Central memory CD8-positive, alpha-beta T cell (primary cell): Measurements from ENCODE around the gene CNPY1.

Source experiments
- ATAC-seq: fragments of 150-1000 bp; cut with Tn5 transposase; replicated peaks from 2 replicates; pipeline ENCODE4 v1.10.0; 2022; ENCODE audit warnings: mild to moderate bottlenecking, moderate FRiP score, moderate number of reproducible peaks; ENCODE audit not compliant: poor library complexity, severe bottlenecking; ENCODE audit errors: extremely low read depth
- DNase-seq, 2 donors: peaks; one replicate each; pipeline ENCODE4 v3.0.0; 2021; ENCODE audit warnings: low spot score in 2 of 2
- H3K27ac Mint-ChIP-seq: one replicate; pipeline ENCODE4 v1.8.0; 2022; ENCODE audit warnings: low read depth, mild to moderate bottlenecking, moderate library complexity, mixed read lengths
- H3K27me3 Mint-ChIP-seq: one replicate; pipeline ENCODE4 v1.8.0; 2022; ENCODE audit warnings: mixed read lengths
- H3K36me3 Mint-ChIP-seq: one replicate; pipeline ENCODE4 v1.8.0; 2022; ENCODE audit warnings: mild to moderate bottlenecking, moderate library complexity, mixed read lengths; ENCODE audit not compliant: insufficient read depth
- H3K4me1 Mint-ChIP-seq: one replicate; pipeline ENCODE4 v1.8.0; 2022; ENCODE audit warnings: mixed read lengths
- H3K4me3 Mint-ChIP-seq: one replicate; pipeline ENCODE4 v1.8.0; 2022; ENCODE audit warnings: mild to moderate bottlenecking, moderate library complexity, mixed read lengths
- H3K9me3 Mint-ChIP-seq: one replicate; pipeline ENCODE4 v1.8.0; 2022; ENCODE audit warnings: mixed read lengths

CNPY1 gene

DNA sequence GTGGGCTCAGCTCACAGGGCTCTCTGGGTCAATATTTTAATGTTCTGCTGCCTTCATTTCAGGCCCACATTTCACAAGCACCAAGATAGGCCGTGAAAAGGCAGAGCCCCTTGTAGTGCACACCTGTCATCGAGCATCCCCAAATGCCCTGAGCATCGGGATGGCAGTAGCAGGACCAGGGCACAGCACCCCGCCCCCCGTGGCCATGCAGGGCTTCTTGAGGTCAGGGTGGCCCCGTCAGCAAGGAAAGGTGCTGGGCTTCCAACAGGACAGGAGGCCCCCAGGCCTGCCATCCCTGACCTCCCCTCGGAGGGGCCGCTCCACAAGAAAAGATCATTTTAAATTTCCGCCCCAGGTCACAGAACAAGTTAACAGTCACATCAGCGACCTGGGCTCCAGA lies 2.9 kb upstream of the CNPY1 start:
- no peak overlapping the region for H3K27ac Mint-ChIP-seq
- no peaks in the 10 kb centered on the region for H3K4me1 Mint-ChIP-seq
- peaks cover 26% of the 10 kb centered on the region for H3K27me3 Mint-ChIP-seq
- H3K4me3 Mint-ChIP-seq = no peak overlapping the region
- no peak for ATAC-seq
- no peaks in the 10 kb centered on the region for H3K36me3 Mint-ChIP-seq
- H3K9me3 Mint-ChIP-seq = no peaks in the 10 kb centered on the region
- no peak for DNase-seq

DNA sequence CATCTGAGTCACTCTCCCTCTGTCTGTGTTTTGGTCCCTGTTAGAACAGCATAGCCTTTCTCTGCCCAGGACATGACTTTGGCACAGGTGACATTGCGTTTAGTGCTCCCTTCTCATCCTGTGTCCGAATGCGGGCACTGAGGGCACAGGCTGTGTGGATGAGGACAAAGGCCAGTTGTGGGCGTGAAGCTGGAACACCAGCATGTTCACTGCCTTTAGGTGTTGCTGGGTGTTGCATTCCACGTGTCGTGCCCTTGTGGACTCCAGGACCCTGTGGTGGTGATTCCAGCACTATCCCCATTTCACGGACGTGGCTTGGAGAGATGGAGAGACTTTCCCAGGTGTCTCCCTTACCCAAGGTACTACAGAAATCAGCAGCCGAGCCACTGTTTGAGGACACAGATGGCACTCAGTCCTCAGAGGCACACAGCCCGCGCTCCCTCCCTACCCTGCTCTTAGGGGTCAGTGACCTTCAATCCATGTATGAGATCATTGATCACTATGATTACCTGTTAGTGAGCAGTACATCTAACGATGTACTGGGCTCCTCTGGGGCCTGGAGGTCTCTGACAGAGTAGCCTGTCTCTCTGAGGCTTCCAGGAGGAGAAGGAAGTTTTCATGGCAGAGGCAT lies 917 bp upstream of the CNPY1 start:
- ATAC-seq (no peak), DNase-seq (no peak)
- H3K9me3 Mint-ChIP-seq = no peaks in the 10 kb centered on the region
- H3K4me1 Mint-ChIP-seq = no peaks in the 10 kb centered on the region
- no peak overlapping the region for H3K4me3 Mint-ChIP-seq
- no peaks in the 10 kb centered on the region for H3K36me3 Mint-ChIP-seq
- H3K27me3 Mint-ChIP-seq = peaks cover 22% of the 10 kb centered on the region
- no peak overlapping the region for H3K27ac Mint-ChIP-seq

DNA sequence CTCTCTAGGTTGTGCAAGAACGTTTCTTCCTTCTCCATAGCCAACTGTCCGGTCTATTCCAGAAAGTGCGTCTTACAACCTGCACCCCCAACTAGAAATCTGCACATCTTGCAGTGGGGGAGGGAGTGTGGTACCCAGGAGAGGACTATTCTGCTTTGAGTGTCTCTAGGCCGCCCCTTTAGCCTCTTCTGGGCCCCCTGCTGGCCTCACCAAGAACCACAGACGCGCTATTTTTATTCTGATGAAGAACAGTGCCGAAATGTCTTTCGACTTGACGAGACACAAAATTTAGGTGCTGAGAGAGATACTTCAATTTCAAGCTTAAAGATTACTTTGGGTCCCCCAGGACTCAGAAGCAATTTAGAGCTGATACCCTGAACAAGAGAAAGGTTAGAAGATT lies 1.0 kb downstream of the CNPY1 start:
- Mint-ChIP-seq H3K4me1 (no peaks in the 10 kb centered on the region), H3K27me3 (peaks cover 22% of the 10 kb centered on the region), H3K27ac (no peak overlapping the region), H3K9me3 (no peaks in the 10 kb centered on the region), H3K4me3 (no peak overlapping the region), H3K36me3 (no peaks in the 10 kb centered on the region)
- ATAC-seq (no peak), DNase-seq (no peak)

DNA sequence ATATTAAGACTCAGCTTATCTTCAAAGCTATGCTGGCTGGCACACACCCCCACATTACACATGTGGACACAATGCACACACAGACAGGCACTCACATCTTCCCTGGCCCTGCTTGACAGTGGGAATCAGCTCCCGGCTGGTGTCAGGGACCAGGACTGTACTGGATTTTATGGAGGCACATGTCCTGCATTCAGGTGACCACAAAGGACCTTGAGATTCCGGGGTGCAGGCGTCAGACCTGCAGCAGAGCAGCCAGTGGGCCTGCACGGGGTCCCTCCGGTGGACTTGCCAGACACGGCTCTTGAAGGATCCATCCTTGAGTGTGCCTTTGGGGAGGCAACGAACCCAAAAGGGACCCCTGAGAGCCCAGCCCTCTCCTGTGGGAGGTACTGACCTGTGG lies 1.9 kb downstream of the CNPY1 start:
- no peak overlapping the region for H3K4me3 Mint-ChIP-seq
- no peaks in the 10 kb centered on the region for H3K36me3 Mint-ChIP-seq

DNA sequence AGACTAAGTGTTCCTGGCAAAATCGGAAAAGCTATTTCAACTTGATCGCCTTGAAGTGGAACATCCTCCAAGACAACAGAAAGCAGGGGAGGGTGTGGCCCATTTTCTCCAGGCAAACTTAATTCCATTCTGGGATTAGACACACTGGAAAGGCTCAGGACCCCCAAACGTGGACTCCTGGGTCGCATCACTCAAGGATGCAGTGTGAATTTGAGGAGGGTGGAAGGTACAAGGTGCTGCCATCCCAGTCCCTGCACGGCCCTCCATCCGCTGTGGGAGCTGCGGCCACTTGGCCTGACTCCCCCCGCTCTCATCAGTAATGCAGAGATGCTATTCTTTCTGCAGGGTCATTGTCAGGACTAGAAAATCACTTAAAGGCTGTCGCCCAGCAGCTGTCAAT lies 2.4 kb downstream of the CNPY1 start:
- no peaks in the 10 kb centered on the region for H3K9me3 Mint-ChIP-seq
- ATAC-seq = no peak
- H3K27me3 Mint-ChIP-seq = peaks cover 33% of the 10 kb centered on the region
- no peak overlapping the region for H3K4me3 Mint-ChIP-seq
- H3K27ac Mint-ChIP-seq = no peak overlapping the region
- no peak for DNase-seq
- no peaks in the 10 kb centered on the region for H3K36me3 Mint-ChIP-seq
- no peaks in the 10 kb centered on the region for H3K4me1 Mint-ChIP-seq

More for the DNA sequence above, 1.9 kb downstream of the CNPY1 start:
- Mint-ChIP-seq H3K9me3 (no peaks in the 10 kb centered on the region), H3K27ac (no peak overlapping the region), H3K4me1 (no peaks in the 10 kb centered on the region), H3K27me3 (peaks cover 27% of the 10 kb centered on the region)
- DNase-seq (no peak), ATAC-seq (no peak)

DNA sequence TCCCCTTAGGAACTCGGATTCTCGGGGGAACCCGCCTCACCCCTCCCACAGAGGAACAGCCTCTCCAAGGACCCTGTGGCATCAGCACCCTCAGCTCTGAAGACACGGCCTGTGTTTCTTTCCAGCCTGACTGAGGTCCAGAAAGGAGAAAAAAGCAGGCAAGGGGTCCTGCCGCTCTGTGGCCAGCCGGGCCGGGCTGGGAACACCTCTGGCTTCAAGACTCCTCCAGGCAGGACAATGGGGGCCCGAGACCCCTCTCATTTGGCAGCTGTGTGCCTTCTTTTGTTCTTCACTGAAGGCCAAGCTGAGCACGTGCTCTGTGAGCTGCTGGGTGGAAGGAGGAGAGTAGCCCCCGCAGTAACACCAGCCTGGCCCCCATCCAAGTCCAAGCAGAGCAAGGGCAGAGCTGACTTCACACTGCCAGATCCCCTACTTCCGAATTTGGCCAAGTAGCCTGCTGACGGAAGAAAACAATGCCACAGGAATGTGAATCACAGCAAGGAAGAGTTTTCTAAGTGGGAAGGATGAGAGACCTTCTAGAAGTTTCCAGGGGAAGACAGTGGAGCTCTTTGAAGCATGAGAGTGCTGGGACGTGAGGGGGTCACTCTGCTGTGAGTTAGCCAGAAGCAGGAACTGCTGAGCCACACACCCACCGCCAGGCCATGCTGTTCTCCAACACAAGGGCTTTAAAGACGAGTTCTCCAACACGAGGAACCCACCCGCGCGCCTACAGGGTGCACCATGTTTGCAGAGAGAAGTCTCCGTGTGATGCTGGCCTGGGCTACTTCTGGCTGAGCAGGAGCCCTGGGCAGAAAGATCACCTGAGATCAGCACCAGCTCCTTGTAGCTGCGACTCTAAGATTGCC lies 3.1 kb downstream of the CNPY1 start:
- Mint-ChIP-seq H3K4me3 (no peak overlapping the region), H3K4me1 (no peaks in the 10 kb centered on the region), H3K27ac (no peak overlapping the region), H3K36me3 (no peaks in the 10 kb centered on the region), H3K9me3 (no peaks in the 10 kb centered on the region), H3K27me3 (peaks cover 29% of the 10 kb centered on the region)
- ATAC-seq (no peak), DNase-seq (no peak)

DNA sequence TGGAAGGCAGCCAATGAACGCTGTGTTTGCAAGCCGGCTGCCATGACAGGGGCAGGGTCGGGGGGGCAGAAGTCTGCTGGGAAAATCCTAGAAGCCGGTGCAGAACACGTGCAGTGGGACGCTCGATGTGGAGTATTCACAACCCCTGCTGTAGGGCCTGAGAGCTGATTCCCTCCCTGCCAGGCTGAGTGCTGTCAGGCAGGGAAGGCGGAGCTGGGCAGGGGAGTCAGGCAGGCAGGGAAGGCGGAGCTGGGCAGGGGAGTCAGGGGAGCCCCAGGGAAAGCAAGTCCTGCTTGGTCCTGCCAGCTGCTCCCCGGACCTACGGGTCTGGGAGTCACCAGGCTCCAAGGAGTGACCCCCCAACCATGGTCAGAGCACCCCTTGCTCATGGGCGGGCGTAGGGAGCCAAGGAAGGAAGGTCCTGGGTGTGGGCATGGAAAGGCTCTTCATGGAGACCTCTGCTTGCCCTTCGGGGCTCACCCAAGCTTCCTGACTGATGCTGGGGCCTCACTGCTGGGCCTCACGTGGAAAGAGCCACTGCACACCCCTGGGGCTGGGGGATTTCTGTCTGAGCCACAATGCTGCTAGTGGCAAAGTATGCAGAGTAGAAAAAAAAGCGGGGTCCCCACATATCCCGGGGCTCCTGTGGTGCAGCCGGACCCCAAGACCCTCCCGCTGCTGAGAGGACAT lies 4.2 kb downstream of the CNPY1 start:
- Mint-ChIP-seq H3K9me3 (no peaks in the 10 kb centered on the region), H3K4me1 (no peaks in the 10 kb centered on the region), H3K36me3 (no peaks in the 10 kb centered on the region), H3K27me3 (peaks cover 23% of the 10 kb centered on the region), H3K4me3 (no peak overlapping the region), H3K27ac (no peak overlapping the region)
- DNase-seq (no peak), ATAC-seq (no peak)

DNA sequence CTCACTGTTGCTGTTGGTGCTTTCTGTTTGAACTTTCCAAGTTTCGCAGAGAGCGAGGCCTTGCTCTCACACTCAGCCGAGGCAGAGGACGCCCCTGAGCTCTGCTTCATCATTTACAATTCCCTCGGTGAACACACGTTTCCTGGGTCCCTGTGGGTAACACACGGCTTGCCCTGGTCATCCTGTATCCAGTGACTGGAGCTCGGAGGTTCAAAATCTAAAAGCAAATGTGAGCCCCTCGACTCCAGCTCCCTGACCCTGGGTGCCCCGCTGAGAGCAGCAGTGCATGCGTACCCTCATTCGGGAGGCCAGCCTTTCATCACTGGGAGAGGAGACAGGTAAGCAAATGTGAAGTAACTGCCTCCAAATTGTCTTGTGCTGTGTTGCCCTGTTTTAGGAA lies 5.8 kb downstream of the CNPY1 start:
- Mint-ChIP-seq H3K36me3 (no peaks in the 10 kb centered on the region), H3K4me3 (no peak overlapping the region), H3K4me1 (no peaks in the 10 kb centered on the region), H3K9me3 (no peaks in the 10 kb centered on the region), H3K27ac (no peak overlapping the region), H3K27me3 (peaks cover 39% of the 10 kb centered on the region)
- ATAC-seq (no peak), DNase-seq (no peak)

DNA sequence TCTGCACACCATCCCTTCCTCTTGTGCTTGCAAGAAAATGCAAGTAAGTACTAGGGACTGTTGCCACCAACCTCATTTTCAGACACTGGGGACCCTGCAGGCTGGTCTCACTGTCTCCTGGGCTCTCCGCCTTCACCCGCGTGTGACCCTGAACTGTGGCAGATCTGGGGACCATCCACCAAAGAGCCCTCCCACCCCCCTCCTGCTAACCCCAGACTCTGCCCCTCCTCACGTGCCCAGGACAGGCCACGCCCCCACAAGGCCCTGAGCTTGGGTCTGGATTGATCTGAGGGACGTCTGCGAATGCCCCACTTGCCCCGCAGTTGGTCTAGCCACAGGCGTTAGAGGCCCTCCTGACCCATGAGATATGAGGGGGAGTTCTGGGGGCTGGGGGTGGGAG lies 8.1 kb downstream of the CNPY1 start:
- DNase-seq (no peak), ATAC-seq (no peak)
- H3K4me3 Mint-ChIP-seq = no peak overlapping the region
- H3K4me1 Mint-ChIP-seq = peaks cover 9% of the 10 kb centered on the region
- no peak overlapping the region for H3K27ac Mint-ChIP-seq
- H3K27me3 Mint-ChIP-seq = peaks cover 58% of the 10 kb centered on the region
- no peaks in the 10 kb centered on the region for H3K9me3 Mint-ChIP-seq
- peaks cover 2% of the 10 kb centered on the region for H3K36me3 Mint-ChIP-seq

DNA sequence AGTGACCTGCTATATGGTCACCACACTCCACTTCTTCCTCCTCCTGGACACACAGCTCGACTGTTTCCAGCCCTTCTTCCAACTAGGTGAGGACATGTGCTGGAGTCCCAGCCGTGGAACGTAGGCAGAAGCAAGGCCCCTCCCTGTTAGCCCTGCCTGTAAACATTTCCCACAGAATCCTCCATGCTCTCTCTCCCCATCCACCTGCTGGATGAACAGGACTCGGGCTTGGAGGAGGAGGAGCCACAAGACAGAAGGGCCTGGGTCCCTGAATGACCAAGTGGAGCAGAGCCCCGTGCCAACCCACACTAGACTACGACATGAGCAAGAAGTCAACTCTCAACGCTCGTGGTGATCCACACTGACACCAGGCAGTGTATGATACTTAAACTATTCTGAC lies 9.9 kb downstream of the CNPY1 start:
- no peak overlapping the region for H3K27ac Mint-ChIP-seq
- peaks cover 70% of the 10 kb centered on the region for H3K27me3 Mint-ChIP-seq
- H3K36me3 Mint-ChIP-seq = peaks cover 4% of the 10 kb centered on the region
- H3K4me3 Mint-ChIP-seq = no peak overlapping the region
- peaks cover 17% of the 10 kb centered on the region for H3K4me1 Mint-ChIP-seq
- ATAC-seq = no peak
- DNase-seq = no peak
- H3K9me3 Mint-ChIP-seq = no peaks in the 10 kb centered on the region

DNA sequence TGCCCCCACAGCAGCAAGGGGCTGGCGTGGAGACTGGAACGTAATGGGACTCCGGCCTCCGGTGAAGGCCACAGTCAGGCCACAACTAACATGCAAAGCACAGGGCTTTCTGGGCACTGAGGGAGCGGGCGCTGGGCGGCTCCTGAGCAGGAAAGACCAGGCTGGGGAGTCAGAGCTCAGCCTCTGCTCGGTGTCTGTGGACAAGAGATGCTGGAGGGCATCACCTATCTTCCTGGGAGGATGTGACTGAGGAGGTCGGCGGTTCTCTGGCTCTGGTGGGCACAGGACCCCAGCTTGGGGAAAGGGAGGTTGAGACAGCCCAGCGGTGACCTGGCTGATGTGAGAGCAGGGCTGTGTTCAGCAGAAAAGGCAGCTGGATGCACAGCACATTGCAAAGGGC lies 11.7 kb downstream of the CNPY1 start:
- DNase-seq = no peak
- Mint-ChIP-seq H3K27me3 (peaks cover 84% of the 10 kb centered on the region), H3K9me3 (no peaks in the 10 kb centered on the region), H3K4me3 (no peak overlapping the region), H3K36me3 (peaks cover 4% of the 10 kb centered on the region), H3K27ac (no peak overlapping the region), H3K4me1 (peaks cover 17% of the 10 kb centered on the region)
- no peak for ATAC-seq

DNA sequence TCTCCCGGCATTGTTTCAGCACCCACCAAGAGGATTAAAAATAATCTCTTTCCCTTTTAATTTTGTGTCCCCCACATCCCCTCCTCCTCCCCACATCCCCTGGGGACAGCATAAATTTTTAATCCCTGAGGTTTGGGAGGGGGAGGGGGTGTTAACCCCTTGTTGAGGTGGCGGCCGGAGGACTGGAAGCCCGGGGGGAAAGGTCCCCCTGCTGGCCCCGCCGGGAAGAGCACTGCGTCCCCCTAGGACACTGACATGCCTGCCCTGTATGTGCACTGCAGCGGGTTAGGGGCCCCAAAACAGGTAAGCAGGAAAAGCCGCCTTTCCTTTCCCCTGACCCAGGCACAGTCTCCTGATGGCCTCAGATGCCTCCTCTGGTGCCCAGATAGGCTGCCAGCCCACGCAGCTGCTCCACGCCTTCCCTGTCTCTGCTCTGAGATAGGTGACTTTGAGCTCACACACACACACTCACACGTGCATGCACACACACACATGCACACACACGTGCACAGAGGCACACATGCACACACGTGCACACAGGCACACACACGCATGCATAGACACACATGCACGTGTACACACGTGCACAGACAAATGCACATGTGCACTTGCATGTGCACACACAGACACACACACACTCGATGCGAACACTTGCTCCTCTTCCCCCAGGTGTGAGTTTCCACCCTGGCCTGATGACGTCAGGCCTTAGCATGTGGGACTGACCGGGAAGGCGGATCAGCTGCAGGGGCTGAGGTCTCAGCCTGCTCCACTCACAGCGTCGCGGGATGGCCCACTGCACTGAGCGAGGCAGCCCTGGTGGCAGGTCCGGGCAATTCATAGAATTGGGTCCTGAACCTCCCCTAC lies 12.3 kb downstream of the CNPY1 start:
- no peak overlapping the region for H3K27ac Mint-ChIP-seq

More for the DNA sequence above, 12.3 kb downstream of the CNPY1 start:
- Mint-ChIP-seq H3K4me3 (peak overlapping the region; percentile 44), H3K9me3 (no peaks in the 10 kb centered on the region), H3K27me3 (peaks cover 84% of the 10 kb centered on the region), H3K4me1 (peaks cover 17% of the 10 kb centered on the region), H3K36me3 (peaks cover 4% of the 10 kb centered on the region)
- ATAC-seq = no peak
- DNase-seq = no peak
